ENCODE measurements around the gene SFXN5.

SFXN5 gene

GRCh38 chr2:73018188-73018825 lies 53.2 kb downstream of the SFXN5 start:
- Histone ChIP-seq H3K36me3 (ENCODE audit: insufficient read depth, low read length) (no peaks in the 10 kb centered on the region), H3K4me3 (ENCODE audit: low read depth, low read length, poor library complexity, severe bottlenecking) (no peak overlapping the region), H3K4me1 (ENCODE audit: insufficient read depth, low read length, severe bottlenecking) (no peaks in the 10 kb centered on the region), H4K20me1 (ENCODE audit: insufficient read depth, low read length) (no peaks in the 10 kb centered on the region), H3K27ac (ENCODE audit: low read depth, low read length, poor library complexity, severe bottlenecking) (no peak overlapping the region), H3K27me3 (ENCODE audit: insufficient read depth, low read length) (no peaks in the 10 kb centered on the region), H3K9ac (ENCODE audit: low read length) (no peak overlapping the region), H3K9me3 (ENCODE audit: low read length) (no peaks in the 10 kb centered on the region), H3K4me2 (ENCODE audit: low read length) (no peak overlapping the region), H3K9me2 (ENCODE audit: low read depth, low read length) (no peaks in the 10 kb centered on the region), H3K79me2 (ENCODE audit: insufficient read depth, low read length) (no peaks in the 10 kb centered on the region), H2AFZ (ENCODE audit: low read length) (no peak overlapping the region), H3F3A (ENCODE audit: insufficient read depth, low read length) (no peaks in the 10 kb centered on the region)
- no peak for TF ChIP-seq EZH2 (IDR thresholded peaks at IDR 0.05; ENCODE audit: borderline replicate concordance, low read length)
- no peak for TF ChIP-seq CTCF (IDR thresholded peaks at IDR 0.05; ENCODE audit: low read length)

GRCh38 chr2:73013936-73014335 lies 57.6 kb downstream of the SFXN5 start:
- Histone ChIP-seq H3K27ac (ENCODE audit: low read depth, low read length, poor library complexity, severe bottlenecking) (no peak overlapping the region), H3K9me2 (ENCODE audit: low read depth, low read length) (no peaks in the 10 kb centered on the region), H3K4me2 (ENCODE audit: low read length) (no peak overlapping the region), H3F3A (ENCODE audit: insufficient read depth, low read length) (no peaks in the 10 kb centered on the region), H4K20me1 (ENCODE audit: insufficient read depth, low read length) (no peaks in the 10 kb centered on the region), H3K79me2 (ENCODE audit: insufficient read depth, low read length) (no peaks in the 10 kb centered on the region), H3K9ac (ENCODE audit: low read length) (no peak overlapping the region), H3K27me3 (ENCODE audit: insufficient read depth, low read length) (no peaks in the 10 kb centered on the region), H2AFZ (ENCODE audit: low read length) (no peak overlapping the region), H3K36me3 (ENCODE audit: insufficient read depth, low read length) (no peaks in the 10 kb centered on the region), H3K9me3 (ENCODE audit: low read length) (no peaks in the 10 kb centered on the region), H3K4me1 (ENCODE audit: insufficient read depth, low read length, severe bottlenecking) (no peaks in the 10 kb centered on the region), H3K4me3 (ENCODE audit: low read depth, low read length, poor library complexity, severe bottlenecking) (no peak overlapping the region)
- TF ChIP-seq EZH2 (IDR thresholded peaks at IDR 0.05; ENCODE audit: borderline replicate concordance, low read length) (no peak), CTCF (IDR thresholded peaks at IDR 0.05; ENCODE audit: low read length) (no peak)

- Histone ChIP-seq H3K79me2 (ENCODE audit: insufficient read depth, low read length) (no peaks in the 10 kb centered on the region), H3K9ac (ENCODE audit: low read length) (no peak overlapping the region), H4K20me1 (ENCODE audit: insufficient read depth, low read length) (no peaks in the 10 kb centered on the region), H3K36me3 (ENCODE audit: insufficient read depth, low read length) (no peaks in the 10 kb centered on the region), H3K4me1 (ENCODE audit: insufficient read depth, low read length, severe bottlenecking) (no peaks in the 10 kb centered on the region), H2AFZ (ENCODE audit: low read length) (no peak overlapping the region), H3K9me2 (ENCODE audit: low read depth, low read length) (no peaks in the 10 kb centered on the region), H3K27me3 (ENCODE audit: insufficient read depth, low read length) (no peaks in the 10 kb centered on the region), H3F3A (ENCODE audit: insufficient read depth, low read length) (no peaks in the 10 kb centered on the region), H3K4me3 (ENCODE audit: low read depth, low read length, poor library complexity, severe bottlenecking) (no peak overlapping the region), H3K4me2 (ENCODE audit: low read length) (no peak overlapping the region), H3K9me3 (ENCODE audit: low read length) (no peaks in the 10 kb centered on the region), H3K27ac (ENCODE audit: low read depth, low read length, poor library complexity, severe bottlenecking) (no peak overlapping the region)
- TF ChIP-seq EZH2 (IDR thresholded peaks at IDR 0.05; ENCODE audit: borderline replicate concordance, low read length) (no peak), CTCF (IDR thresholded peaks at IDR 0.05; ENCODE audit: low read length) (no peak)
Observed at GRCh38 chr2:73009177-73009839, 62.2 kb downstream of the SFXN5 start.
